Erythroblast (primary cell): ENCODE data around the gene CTIF.

Experiments
- GATA1 ChIP-seq: IDR thresholded peaks from 2 replicates; pipeline ENCODE4 v1.6.1; 2011; ENCODE audit warnings: low read depth, mild to moderate bottlenecking, control low read depth, low read length, moderate library complexity
- POLR2A ChIP-seq: IDR thresholded peaks from 2 replicates; pipeline ENCODE4 v1.6.1; 2011; ENCODE audit warnings: mild to moderate bottlenecking, low read length

DNA sequence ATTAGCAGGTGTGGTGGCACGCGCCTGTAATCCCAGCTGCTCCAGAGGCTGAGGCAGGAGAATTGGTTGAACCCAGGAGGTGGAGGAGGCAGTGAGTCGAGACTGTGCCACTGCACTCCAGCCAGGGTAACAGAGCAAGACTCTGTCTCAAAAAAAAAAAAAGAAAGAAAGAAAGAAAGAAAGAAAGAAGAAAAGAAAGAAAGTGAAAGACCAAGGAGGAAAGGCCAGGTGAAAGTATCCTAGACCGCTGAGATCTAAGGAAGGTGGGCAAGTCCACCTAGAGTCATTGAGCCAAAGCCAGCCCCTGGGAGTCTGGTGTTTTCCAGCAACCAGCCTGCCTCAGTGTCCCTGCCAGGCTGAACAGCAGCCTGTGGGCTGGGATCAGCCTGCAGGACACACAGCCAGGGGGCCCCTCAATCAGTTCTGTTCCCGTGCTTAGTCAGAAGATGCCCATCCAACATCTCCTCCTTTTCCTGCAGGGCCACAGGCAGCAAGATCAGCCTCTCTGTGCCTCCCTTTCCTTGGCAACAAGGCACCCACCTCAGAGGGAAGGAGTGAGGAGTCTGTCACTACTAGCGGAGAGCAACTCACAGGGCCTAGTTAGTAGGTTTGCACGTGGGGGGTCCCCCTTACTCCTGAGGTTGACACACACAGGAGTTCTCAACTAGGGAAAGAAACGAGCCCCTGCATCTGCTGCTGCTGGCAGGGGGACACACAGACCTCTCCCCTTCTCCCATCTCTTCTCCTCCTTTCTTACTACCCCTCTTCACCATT, 347.9 kb downstream of the CTIF start:
- TF ChIP-seq POLR2A = no peak
- TF ChIP-seq GATA1 = no peak
